Measurements from ENCODE around the gene CFAP251.

- TF ChIP-seq CTCF (conservative IDR thresholded peaks at IDR 0.05; ENCODE audit: low read length) (no peak), EZH2phosphoT487 (IDR thresholded peaks at IDR 0.05; ENCODE audit: borderline replicate concordance, low read depth, low read length) (no peak)
Measured at GRCh38 chr12:121930862-121931261, 12.5 kb downstream of the CFAP251 start.
